ENCODE results near the gene ARMH1. TPM values are rescaled to one million over a fixed set of nuclear protein-coding genes. Genes with fewer than 3 reads are reported as not detected.
A peak's percentile ranks its signal among the peaks of the same experiment; 100 is the strongest.

ARMH1 gene
- total RNA-seq, 2 experiments from 2014 or later = 95.7 to 105 TPM

DNA sequence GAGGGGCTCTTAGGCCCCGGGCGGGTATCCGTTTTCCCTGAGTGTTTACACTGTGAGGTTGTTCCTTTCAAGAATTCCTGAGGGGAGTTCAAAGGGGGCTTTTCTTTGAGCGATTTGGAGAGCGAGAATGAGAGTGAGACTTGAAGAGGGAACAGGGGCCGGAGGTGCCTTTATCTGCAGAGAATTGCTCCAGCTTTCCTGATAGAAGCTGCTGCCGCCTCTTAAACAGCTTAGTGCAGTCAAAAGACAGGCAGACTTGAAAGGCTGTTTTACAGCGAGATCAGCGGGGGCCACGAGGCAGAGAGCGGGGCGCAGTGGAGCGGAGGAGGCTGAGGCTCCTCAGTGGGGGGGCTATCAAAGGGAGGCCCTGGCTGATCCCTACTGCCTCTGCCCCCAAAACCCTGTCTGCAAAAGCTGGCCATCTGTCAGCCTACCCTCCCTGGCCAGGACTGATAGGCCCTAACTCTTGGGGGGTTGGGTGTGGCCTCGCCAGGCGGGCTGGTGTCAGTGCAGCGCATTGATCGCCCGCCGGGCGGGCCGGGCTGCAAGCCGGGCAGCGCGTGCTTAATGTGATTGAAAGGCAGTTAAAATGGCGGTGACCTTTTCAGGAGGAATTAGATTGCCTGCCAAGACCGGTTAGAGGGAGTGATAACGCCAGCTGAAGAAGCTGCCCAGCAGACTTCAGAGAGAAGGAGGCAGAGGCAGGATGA lies 36.7 kb upstream of the ARMH1 start:
- peaks cover 14% of the 10 kb centered on the region for H3K36me3 Mint-ChIP-seq
- DNase-seq (no peak), ATAC-seq (ENCODE audit: low read depth) (no peak)
- no peak overlapping the region for H3K27ac Mint-ChIP-seq
- POLR2A ChIA-PET = interaction anchor here (0.9 kb wide), 1 partner anchor 10 kb away, joined by 4 read pairs; no protein-coding TSS in a partner anchor
- no peaks in the 10 kb centered on the region for H3K27me3 Mint-ChIP-seq
- no peaks in the 10 kb centered on the region for H3K9me3 Mint-ChIP-seq
- peaks cover 10% of the 10 kb centered on the region for H3K4me1 Mint-ChIP-seq
- no peak overlapping the region for H3K4me3 Mint-ChIP-seq

DNA sequence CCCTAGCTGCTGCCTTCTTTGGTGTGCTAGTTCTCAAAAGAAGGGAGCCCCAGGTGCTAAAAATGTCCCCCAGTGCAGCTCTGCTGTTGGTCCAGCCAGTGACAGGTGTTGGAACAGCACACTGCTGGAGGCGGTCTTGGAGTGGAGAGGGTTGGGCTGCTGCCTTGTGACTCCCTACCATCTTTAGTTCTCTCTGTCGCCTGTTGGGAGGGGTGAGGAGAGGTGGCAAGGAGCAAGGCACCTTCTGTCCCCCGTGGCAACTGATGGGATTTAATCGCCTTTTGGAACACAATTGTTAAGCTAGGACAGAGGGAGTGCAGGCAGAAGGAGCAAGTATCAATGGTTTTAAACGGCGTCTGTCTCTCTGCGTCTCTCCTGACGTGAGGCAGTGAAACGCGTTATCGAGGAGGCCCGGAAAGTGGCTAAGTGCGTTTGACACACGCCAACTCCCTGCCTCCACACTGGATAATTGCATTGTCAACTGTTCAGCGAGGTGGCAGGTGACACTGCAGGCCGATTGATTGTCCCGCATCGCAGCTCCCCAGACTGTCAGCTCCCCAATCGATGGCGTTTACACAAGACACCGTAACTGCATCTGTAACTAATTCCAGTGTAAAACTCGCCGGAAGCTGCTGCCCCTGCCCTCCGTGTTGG lies 34.2 kb upstream of the ARMH1 start:
- peaks cover 10% of the 10 kb centered on the region for H3K36me3 Mint-ChIP-seq
- H3K4me3 Mint-ChIP-seq = no peak overlapping the region
- no peak overlapping the region for H3K27ac Mint-ChIP-seq
- H3K4me1 Mint-ChIP-seq = no peaks in the 10 kb centered on the region
- no peaks in the 10 kb centered on the region for H3K27me3 Mint-ChIP-seq
- DNase-seq (no peak), ATAC-seq (ENCODE audit: low read depth) (no peak)
- H3K9me3 Mint-ChIP-seq = no peaks in the 10 kb centered on the region
- POLR2A ChIA-PET = interaction anchor here (3.1 kb wide), 1 partner anchor 8 kb away, joined by 18 read pairs; no protein-coding TSS in a partner anchor

- POLR2A ChIA-PET = interaction anchor here (3.1 kb wide), 1 partner anchor 9 kb away, joined by 18 read pairs; no protein-coding TSS in a partner anchor
- Mint-ChIP-seq H3K27ac (no peak overlapping the region), H3K4me1 (no peaks in the 10 kb centered on the region), H3K9me3 (no peaks in the 10 kb centered on the region), H3K36me3 (peaks cover 7% of the 10 kb centered on the region), H3K4me3 (no peak overlapping the region), H3K27me3 (no peaks in the 10 kb centered on the region)
- no peak for ATAC-seq (ENCODE audit: low read depth)
- DNase-seq = no peak
Observed at GRCh38 chr1:44641126-44642102, 33.1 kb upstream of the ARMH1 start.

DNA sequence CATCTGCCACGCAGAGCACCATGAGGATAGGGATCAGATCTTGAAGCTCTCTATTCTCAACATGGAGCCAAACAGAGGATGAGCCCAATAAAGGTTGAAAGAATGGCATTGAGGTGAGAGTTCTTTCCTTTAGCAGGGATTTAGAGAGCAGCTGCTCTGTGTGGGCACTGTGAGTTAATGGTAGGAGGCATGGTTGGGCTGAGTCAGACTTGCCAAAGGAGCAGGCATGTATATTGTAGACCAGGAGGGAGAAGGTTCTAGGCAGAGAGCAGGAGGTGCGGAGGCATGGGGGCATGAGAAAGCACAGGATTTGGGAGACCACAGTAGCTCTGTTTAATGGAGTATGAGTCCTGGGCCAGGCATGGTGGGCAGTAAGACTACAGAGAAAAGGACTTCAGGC lies 32.3 kb upstream of the ARMH1 start:
- H3K36me3 Mint-ChIP-seq = peaks cover 5% of the 10 kb centered on the region
- no peak overlapping the region for H3K4me3 Mint-ChIP-seq
- H3K4me1 Mint-ChIP-seq = no peaks in the 10 kb centered on the region
- peak overlapping the region; percentile 35 for H3K27ac Mint-ChIP-seq
- H3K9me3 Mint-ChIP-seq = no peaks in the 10 kb centered on the region
- no peak for DNase-seq
- POLR2A ChIA-PET = interaction anchor here (3.1 kb wide), 1 partner anchor 10 kb away, joined by 18 read pairs; no protein-coding TSS in a partner anchor
- H3K27me3 Mint-ChIP-seq = no peaks in the 10 kb centered on the region
- ATAC-seq (ENCODE audit: low read depth) = no peak

GRCh38 chr1:44642925-44643324 lies 31.6 kb upstream of the ARMH1 start:
- no peak overlapping the region for H3K27ac Mint-ChIP-seq
- no peak for ATAC-seq (ENCODE audit: low read depth)
- H3K4me1 Mint-ChIP-seq = no peaks in the 10 kb centered on the region
- H3K36me3 Mint-ChIP-seq = peaks cover 5% of the 10 kb centered on the region
- no peaks in the 10 kb centered on the region for H3K9me3 Mint-ChIP-seq
- H3K27me3 Mint-ChIP-seq = no peaks in the 10 kb centered on the region
- no peak for DNase-seq
- H3K4me3 Mint-ChIP-seq = no peak overlapping the region
- POLR2A ChIA-PET = interaction anchor here (3.1 kb wide), 1 partner anchor 11 kb away, joined by 18 read pairs; no protein-coding TSS in a partner anchor

DNA sequence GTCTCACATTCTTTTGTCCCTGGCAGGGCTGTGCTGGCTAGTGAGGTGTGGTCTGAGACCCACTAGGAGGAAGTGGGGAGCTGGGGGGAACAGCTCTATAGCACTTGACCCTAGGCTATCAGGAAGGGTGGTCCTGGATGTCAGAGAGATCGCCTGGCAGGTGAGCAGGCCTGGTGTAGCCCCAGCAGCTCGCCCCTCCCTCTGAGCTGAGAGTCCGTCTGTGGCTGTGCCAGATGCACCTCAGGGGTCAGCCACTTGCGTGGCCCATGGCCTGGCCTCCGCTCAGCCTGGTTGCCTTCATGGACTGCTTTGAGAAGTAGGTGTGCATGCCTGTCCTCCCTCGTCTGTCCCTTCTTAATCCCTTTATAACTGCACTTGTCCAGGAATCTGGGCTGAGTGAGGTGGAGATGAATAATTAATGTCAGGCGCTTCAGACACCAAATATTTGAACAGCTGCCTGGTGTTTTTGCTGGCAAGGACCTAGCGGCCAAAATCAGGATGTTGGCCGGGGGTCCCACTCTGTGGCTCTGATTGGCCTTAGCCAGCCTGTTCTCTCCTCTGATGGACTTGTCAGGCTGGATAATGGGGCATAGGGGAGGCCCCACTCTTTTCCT lies 30.7 kb upstream of the ARMH1 start:
- Mint-ChIP-seq H3K36me3 (peaks cover 5% of the 10 kb centered on the region), H3K27me3 (no peaks in the 10 kb centered on the region), H3K27ac (no peak overlapping the region), H3K4me1 (no peaks in the 10 kb centered on the region), H3K9me3 (no peaks in the 10 kb centered on the region), H3K4me3 (no peak overlapping the region)
- DNase-seq (no peak), ATAC-seq (ENCODE audit: low read depth) (no peak)
- POLR2A ChIA-PET = interaction anchor here (3.1 kb wide), 1 partner anchor 12 kb away, joined by 18 read pairs; no protein-coding TSS in a partner anchor

GRCh38 chr1:44644806-44645205 lies 29.7 kb upstream of the ARMH1 start:
- H3K27me3 Mint-ChIP-seq = no peaks in the 10 kb centered on the region
- H3K27ac Mint-ChIP-seq = peak overlapping the region; percentile 67
- H3K36me3 Mint-ChIP-seq = peaks cover 5% of the 10 kb centered on the region

GRCh38 chr1:44645476-44646244 lies 28.9 kb upstream of the ARMH1 start:
- Mint-ChIP-seq H3K4me3 (no peak overlapping the region), H3K27me3 (no peaks in the 10 kb centered on the region), H3K27ac (no peak overlapping the region), H3K4me1 (peaks cover 2% of the 10 kb centered on the region), H3K9me3 (no peaks in the 10 kb centered on the region), H3K36me3 (peaks cover 5% of the 10 kb centered on the region)
- DNase-seq (no peak), ATAC-seq (ENCODE audit: low read depth) (no peak)
- POLR2A ChIA-PET = no interaction called here

More at GRCh38 chr1:44644806-44645205, 29.7 kb upstream of the ARMH1 start:
- H3K9me3 Mint-ChIP-seq = no peaks in the 10 kb centered on the region
- POLR2A ChIA-PET = no interaction called here
- H3K4me3 Mint-ChIP-seq = no peak overlapping the region
- peaks cover 2% of the 10 kb centered on the region for H3K4me1 Mint-ChIP-seq
- ATAC-seq (ENCODE audit: low read depth) (no peak), DNase-seq (no peak)

GRCh38 chr1:44646261-44647110 lies 28.0 kb upstream of the ARMH1 start:
- no peak for DNase-seq
- Mint-ChIP-seq H3K27ac (no peak overlapping the region), H3K9me3 (no peaks in the 10 kb centered on the region), H3K4me1 (peaks cover 2% of the 10 kb centered on the region), H3K4me3 (no peak overlapping the region), H3K27me3 (no peaks in the 10 kb centered on the region), H3K36me3 (peaks cover 5% of the 10 kb centered on the region)
- no peak for ATAC-seq (ENCODE audit: low read depth)
- POLR2A ChIA-PET = interaction anchor here (1.0 kb wide), 1 partner anchor 15 kb away, joined by 4 read pairs; no protein-coding TSS in a partner anchor

DNA sequence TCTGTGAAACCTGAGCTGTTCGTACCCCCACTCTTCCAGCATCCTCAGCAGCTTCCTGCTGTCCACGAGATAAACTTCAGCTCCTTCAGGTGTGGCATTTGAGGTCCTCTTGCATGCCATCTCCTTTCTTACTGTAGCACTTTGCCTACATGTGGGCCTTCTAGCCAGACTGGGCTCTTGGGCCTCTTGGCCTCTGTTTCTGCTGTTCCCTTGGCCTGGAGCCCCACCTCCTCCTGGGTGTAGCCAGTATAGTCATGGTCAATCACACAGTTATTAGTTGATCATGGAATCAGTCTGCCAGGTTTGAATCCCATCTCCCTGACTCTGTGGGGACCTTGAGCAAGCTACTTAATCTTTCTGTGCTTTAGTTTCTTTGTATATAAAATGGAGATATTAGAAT lies 26.6 kb upstream of the ARMH1 start:
- POLR2A ChIA-PET = interaction anchor here (1.0 kb wide), 1 partner anchor 17 kb away, joined by 4 read pairs; no protein-coding TSS in a partner anchor
- H3K4me1 Mint-ChIP-seq = peaks cover 2% of the 10 kb centered on the region
- H3K9me3 Mint-ChIP-seq = no peaks in the 10 kb centered on the region
- H3K4me3 Mint-ChIP-seq = no peak overlapping the region
- peaks cover 5% of the 10 kb centered on the region for H3K36me3 Mint-ChIP-seq
- DNase-seq (no peak), ATAC-seq (ENCODE audit: low read depth) (no peak)
- H3K27ac Mint-ChIP-seq = no peak overlapping the region
- H3K27me3 Mint-ChIP-seq = no peaks in the 10 kb centered on the region

DNA sequence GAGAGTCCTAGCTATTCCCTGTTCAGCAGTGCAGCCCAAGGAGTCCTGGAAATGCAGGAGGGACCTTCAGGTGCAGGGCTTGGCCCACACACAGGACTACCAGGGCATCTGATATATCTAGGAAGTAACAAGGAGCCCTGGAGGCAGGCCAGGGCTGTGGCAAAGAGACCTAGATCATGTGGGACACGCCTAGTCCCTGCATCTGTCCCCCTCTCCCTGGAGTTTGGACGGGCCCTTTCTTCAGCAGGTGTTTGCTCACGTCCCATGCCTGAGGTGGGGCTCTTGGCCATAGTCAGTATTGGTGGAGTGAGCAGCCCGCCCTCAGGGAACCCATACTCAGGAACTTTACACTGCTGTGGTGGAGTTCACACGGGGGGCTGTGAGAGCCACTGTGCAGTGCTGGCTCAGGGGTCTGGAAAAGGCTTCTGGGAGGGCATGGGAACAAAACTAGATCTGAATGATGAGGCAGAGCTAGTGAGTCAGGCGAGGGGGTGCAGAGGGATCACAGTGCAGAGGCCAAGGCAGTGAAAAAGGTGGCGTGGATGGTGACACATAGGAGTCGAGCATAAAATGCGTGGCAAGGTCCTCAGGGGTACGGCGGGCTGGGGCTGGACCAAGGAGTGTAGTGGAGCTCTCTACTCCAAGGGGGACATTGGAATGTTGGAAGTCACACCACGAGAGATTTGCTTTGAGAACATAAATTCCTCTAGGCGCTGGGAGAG lies 25.8 kb upstream of the ARMH1 start:
- Mint-ChIP-seq H3K36me3 (peaks cover 4% of the 10 kb centered on the region), H3K4me3 (no peak overlapping the region), H3K27ac (peak overlapping the region; percentile 30), H3K4me1 (peaks cover 2% of the 10 kb centered on the region), H3K27me3 (no peaks in the 10 kb centered on the region), H3K9me3 (no peaks in the 10 kb centered on the region)
- DNase-seq = no peak
- POLR2A ChIA-PET = no interaction called here
- ATAC-seq (ENCODE audit: low read depth) = no peak
